ENCODE measurements around the gene KLHL1. TPM values are rescaled to one million over a fixed set of nuclear protein-coding genes. Genes with fewer than 3 reads are reported as not detected.

KLHL1 gene
- total and polyA plus RNA-seq, 4 donors: not detected

- no peak for DNase-seq (ENCODE audit: low spot score)
- no peak overlapping the region for H3K4me3 ChIP-seq (ENCODE audit: low read depth in 1 of 3, low read length in 3 of 3)
- H3K9me3 ChIP-seq (ENCODE audit: control insufficient read depth in 4 of 4, low read length in 3 of 4): no peaks in the 10 kb centered on the region
- TF ChIP-seq, protein P1, sequence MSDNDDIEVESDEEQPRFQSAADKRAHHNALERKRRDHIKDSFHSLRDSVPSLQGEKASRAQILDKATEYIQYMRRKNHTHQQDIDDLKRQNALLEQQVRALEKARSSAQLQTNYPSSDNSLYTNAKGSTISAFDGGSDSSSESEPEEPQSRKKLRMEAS (IDR thresholded peaks at IDR 0.05): no peak
- TF ChIP-seq, protein P2, sequence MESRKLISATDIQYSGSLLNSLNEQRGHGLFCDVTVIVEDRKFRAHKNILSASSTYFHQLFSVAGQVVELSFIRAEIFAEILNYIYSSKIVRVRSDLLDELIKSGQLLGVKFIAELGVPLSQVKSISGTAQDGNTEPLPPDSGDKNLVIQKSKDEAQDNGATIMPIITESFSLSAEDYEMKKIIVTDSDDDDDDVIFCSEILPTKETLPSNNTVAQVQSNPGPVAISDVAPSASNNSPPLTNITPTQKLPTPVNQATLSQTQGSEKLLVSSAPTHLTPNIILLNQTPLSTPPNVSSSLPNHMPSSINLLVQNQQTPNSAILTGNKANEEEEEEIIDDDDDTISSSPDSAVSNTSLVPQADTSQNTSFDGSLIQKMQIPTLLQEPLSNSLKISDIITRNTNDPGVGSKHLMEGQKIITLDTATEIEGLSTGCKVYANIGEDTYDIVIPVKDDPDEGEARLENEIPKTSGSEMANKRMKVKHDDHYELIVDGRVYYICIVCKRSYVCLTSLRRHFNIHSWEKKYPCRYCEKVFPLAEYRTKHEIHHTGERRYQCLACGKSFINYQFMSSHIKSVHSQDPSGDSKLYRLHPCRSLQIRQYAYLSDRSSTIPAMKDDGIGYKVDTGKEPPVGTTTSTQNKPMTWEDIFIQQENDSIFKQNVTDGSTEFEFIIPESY (IDR thresholded peaks at IDR 0.05): no peak
- TF ChIP-seq CTCF (IDR thresholded peaks at IDR 0.05; ENCODE audit: low read depth, low read length, missing input control): no peak
- TF ChIP-seq GABPA (IDR thresholded peaks at IDR 0.05 in 1 of 2, conservative IDR thresholded peaks at IDR 0.05 in 1 of 2): no peak
- no peak for TF ChIP-seq NR2F2 (IDR thresholded peaks at IDR 0.05)
- no peak for TF ChIP-seq FOXA1 (IDR thresholded peaks at IDR 0.05)
- no peak for TF ChIP-seq SP1 (IDR thresholded peaks at IDR 0.05)
- TF ChIP-seq TAF1 (conservative IDR thresholded peaks at IDR 0.05): no peak
- no peak for TF ChIP-seq YY1 (IDR thresholded peaks at IDR 0.05)
- TF ChIP-seq EGR1 (IDR thresholded peaks at IDR 0.05; ENCODE audit: low read depth in 2 of 2): no peak
- no peak for TF ChIP-seq RXRA (IDR thresholded peaks at IDR 0.05)
- TF ChIP-seq FOXA2 (IDR thresholded peaks at IDR 0.05): no peak
- TF ChIP-seq HNF4G (IDR thresholded peaks at IDR 0.05): no peak
- H3K9ac ChIP-seq (ENCODE audit: low read depth in 1 of 2, low read length in 2 of 2): no peak overlapping the region
- no peak overlapping the region for H3K27ac ChIP-seq (ENCODE audit: low read depth in 1 of 2, low read length in 2 of 2)
- H3K27me3 ChIP-seq (ENCODE audit: control insufficient read depth in 4 of 4, insufficient read depth in 4 of 4, low read length in 3 of 4): no peaks in the 10 kb centered on the region
- WGBS: 76% methylated on average over 2 of the region's 2 CpGs
- H3K4me1 ChIP-seq (ENCODE audit: control insufficient read depth in 4 of 4, insufficient read depth in 4 of 4, low read length in 3 of 4): no peaks in the 10 kb centered on the region
- no peaks in the 10 kb centered on the region for H3K36me3 ChIP-seq (ENCODE audit: control insufficient read depth in 4 of 4, insufficient read depth in 3 of 4, low read depth in 1 of 4, low read length in 3 of 4)
Observed at GRCh38 chr13:69755101-69755500, 353.2 kb downstream of the KLHL1 start.

DNA sequence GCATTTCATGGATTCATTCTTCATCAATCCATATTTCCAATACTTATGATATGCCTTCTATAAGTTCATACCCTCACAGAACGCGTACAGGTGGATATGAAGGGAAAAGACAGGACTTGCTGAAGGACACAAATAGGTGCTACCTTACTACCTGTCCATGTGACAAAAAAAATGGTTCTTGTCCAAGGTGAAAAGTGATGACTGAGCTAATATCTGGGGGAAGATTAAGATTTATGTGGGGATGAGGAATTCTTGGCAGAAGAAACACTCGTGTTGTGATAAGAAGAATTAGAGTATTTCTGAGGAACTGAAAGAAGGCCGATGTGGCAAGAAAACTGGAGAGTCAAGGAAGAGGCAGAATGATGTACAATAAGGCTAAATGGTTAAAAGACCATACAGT lies 357.0 kb downstream of the KLHL1 start:
- H3K9me3 ChIP-seq (ENCODE audit: control insufficient read depth in 4 of 4, low read length in 3 of 4): no peaks in the 10 kb centered on the region
- no peaks in the 10 kb centered on the region for H3K36me3 ChIP-seq (ENCODE audit: control insufficient read depth in 4 of 4, insufficient read depth in 3 of 4, low read depth in 1 of 4, low read length in 3 of 4)
- no peaks in the 10 kb centered on the region for H3K27me3 ChIP-seq (ENCODE audit: control insufficient read depth in 4 of 4, insufficient read depth in 4 of 4, low read length in 3 of 4)
- no peak overlapping the region for H3K9ac ChIP-seq (ENCODE audit: low read depth in 1 of 2, low read length in 2 of 2)
- no peak overlapping the region for H3K27ac ChIP-seq (ENCODE audit: low read depth in 1 of 2, low read length in 2 of 2)
- 93% methylated on average over 4 of the region's 4 CpGs for WGBS
- no peak for DNase-seq (ENCODE audit: low spot score)
- TF ChIP-seq HNF4G (IDR thresholded peaks at IDR 0.05): no peak
- TF ChIP-seq NR2F2 (IDR thresholded peaks at IDR 0.05): no peak
- no peak for TF ChIP-seq FOXA1 (IDR thresholded peaks at IDR 0.05)
- no peak for TF ChIP-seq RAD21 (IDR thresholded peaks at IDR 0.05)
- no peak for TF ChIP-seq REST (IDR thresholded peaks at IDR 0.05)
- H3K4me1 ChIP-seq (ENCODE audit: control insufficient read depth in 4 of 4, insufficient read depth in 4 of 4, low read length in 3 of 4): no peaks in the 10 kb centered on the region
- no peak overlapping the region for H3K4me3 ChIP-seq (ENCODE audit: low read depth in 1 of 3, low read length in 3 of 3)

Measured in liver (tissue), 9 donors.